ENCODE data around the gene UNC93B1.

Gene UNC93B1

DNA sequence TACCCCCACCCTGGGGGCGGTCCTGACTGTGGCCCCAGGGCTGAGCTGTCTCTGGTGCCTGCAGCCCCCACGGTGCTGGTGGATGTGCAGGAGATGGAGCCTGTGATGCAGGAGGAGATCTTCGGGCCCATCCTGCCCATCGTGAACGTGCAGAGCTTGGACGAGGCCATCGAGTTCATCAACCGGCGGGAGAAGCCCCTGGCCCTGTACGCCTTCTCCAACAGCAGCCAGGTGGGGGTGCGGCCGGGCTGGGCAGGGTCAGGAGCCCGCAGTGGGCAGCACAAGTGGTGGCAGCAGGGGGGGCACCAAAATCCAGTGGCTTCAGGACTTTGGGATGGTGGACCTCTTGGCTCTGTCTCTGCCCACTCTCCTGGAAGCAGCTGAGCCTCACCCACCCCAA lies 18.6 kb upstream of the UNC93B1 start:
- no peak for DNase-seq (ENCODE audit: low read depth)

DNA sequence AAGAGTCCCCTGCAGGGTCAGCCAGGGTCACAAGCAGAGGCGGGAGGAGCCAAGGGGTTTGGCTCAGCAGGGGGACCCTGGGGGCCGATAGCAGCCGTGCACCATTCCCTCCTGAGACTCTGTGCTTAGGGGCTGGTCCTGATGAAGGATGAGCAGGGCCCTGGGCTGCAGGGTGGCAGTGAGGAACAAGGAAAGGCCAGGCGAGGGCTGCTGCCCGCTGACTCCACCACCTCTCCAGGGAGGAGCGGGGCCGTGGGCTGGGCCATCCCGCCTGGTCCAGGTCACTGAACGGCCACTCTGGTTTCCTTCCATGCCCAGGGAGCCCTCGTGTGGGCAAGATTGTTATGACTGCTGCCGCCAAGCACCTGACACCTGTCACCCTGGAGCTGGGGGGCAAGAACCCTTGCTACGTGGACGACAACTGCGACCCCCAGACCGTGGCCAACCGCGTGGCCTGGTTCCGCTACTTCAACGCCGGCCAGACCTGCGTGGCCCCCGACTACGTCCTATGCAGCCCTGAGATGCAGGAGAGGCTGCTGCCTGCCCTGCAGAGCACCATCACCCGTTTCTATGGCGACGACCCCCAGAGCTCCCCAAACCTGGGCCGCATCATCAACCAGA lies 17.4 kb upstream of the UNC93B1 start:
- no peak for DNase-seq (ENCODE audit: low read depth)

DNA sequence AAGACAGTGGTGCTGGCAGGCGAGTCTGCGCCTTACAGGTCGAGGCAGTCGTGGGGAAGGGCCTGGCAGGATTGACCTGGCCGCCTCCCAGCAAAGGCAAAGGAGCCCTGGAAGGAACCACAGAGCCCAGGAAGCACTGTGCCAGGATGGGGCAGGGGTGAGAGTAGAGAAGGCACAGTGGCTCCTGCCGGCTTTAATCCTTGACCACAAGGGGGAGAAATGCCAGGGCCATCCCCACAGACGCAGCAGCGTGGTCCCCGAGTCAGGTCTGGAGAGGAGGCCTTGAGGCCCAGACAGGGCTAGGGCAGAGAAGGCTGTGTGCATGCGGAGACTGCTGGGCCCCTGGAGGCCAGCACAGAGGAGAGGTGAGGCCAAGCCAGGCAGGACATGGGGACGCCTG lies 16.7 kb upstream of the UNC93B1 start:
- DNase-seq (ENCODE audit: low read depth): no peak

DNA sequence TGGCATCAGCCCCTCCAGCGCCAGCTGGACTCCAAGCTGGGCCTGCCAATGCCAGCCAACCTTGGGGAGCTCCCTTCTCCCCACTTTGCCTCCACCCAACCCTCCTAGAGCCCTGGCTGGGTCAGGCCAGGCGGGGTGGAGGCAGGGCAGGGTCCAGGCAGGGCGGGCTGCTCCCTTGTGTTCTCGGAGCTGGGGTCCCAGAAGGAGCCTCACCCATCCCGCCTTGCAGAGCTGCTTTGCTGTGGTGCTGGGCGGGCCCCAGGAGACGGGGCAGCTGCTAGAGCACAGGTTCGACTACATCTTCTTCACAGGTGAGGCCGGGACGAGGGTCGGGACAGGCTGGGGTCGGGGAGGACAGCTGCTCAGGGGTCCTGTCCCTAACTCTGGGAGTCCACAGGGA lies 15.6 kb upstream of the UNC93B1 start:
- DNase-seq (ENCODE audit: low read depth): no peak

DNA sequence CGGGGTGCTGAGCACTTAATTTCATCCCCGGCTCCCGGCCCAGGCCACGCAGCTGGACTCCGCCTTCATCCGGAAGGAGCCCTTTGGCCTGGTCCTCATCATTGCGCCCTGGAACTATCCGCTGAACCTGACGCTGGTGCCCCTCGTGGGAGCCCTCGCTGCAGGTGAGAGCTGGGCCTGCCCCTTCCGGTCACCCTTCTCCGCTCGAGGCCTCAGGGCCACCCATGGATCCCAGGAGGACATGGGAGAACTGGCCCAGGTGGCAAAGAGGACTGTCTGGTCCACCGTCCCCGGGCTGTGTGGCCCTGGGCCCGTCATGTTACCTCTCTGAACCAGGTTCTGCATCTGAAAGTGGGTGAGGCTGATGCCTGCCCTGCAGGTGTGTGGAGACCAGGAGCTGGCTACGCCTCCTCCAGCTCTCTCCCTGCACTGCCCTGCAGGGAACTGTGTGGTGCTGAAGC lies 14.9 kb upstream of the UNC93B1 start:
- DNase-seq (ENCODE audit: low read depth): no peak

DNA sequence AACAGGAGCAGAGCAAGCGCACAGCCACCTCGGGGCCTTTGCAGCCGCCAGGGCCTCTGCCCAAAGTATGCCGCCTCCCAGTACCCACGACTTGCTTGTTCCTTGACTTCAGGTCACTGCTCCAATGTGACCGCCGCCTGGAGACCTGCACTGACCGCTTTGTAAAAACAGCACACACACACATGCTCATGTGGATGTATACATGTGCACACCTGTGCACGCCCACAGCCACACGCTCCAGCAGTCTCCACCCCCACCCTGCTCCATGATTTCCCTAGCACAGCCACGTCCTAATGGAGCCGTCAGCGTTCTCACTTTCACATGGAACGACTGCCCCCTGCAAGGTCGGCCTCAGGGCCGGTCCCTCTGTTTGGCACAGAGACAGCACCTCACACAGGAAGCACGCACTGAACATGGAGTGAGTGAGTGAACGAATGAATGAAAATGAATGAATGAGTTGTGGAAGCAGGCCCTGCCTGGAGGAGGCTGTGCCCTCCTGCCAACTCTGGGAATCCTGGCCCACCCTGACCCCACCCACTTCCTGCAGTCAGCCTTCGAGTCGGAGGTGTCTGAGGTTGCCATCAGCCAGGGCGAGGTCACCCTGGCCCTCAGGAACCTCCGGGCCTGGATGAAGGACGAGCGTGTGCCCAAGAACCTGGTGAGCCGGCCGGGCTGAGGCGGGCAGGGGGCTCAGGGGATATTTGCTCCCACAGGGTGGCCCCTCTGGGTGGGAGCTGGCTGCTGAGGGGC lies 14.3 kb upstream of the UNC93B1 start:
- DNase-seq (ENCODE audit: low read depth): no peak

DNA sequence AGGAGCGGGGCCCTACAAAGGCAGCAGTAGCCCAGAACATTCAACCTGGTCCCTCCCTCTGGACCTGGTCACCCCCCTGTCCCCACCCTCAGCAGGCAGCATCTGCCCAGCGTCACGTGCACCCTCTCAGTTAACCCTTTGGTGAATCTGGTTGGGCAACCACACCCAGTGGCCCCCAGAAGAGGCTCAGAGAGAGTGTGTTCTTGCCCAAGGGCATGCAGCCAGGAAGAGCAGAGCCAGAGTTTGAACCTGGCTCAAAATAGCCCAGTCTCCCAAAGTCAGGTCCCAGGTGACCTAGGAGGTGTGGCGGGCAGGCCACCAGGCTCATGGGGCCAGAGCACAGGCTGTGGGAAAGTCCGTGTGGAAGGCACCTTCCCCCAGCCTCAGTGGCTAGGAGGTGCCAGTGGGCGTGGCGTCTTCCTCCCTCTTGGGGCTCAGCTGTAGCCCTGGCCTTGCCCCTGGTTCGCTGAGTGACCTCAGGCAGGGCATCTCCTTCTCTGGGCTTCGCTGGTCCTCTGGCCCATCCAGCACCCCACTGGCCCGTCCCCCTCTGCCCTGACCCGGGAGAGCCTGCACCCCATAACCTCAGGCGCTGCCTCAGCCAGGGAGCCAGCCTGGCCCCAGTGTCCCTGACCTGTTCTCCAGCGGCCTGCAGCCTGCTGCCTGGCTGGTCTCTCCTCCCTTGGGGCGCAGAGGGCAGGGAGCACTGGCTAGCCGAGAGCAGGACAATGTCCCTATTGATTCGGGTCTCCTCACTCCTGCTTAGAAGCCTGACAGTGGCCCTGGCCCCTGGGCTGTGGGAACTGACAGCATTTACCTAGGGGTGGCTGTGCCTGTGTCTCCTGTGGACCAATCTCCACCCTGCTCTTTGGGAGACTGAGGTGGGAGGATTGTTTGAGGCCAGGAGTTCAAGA lies 13.3 kb upstream of the UNC93B1 start:
- DNase-seq (ENCODE audit: low read depth): no peak

DNA sequence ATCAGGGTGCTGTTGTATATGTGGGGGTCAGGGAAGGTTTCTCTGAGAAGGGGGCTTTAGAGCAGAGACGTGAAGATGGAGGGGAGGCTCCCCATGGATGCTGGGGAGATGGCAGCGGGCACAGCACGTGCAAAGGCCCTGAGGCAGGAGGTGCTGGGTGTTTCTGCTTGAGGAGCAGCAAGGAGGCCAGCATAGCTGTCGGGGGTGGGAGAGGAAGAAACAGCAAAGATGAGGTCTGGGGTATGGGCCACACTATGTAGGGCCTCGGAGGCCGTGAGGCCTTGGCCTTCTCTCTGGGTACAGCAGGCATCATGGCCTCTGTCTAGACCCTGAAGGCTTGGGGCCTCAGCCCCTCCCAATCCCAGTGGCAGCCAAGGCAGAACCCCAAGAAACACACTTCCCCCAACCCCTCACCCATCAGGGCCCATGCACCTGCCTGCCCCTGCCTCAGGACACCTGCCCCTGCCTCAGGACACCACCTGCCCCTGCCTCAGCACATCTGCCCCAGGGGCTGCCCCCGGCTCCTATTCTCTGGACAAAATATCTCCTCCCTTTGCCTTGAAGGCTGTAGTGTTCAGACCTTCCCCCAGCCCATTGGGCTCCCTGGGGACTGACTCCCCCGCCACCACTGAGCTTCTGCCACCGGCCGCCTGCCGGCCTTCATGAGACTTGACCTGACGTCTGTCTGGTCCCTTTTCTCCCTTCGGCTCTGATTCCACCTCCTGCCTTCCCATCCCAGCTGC lies 12.4 kb upstream of the UNC93B1 start:
- DNase-seq (ENCODE audit: low read depth): no peak

DNA sequence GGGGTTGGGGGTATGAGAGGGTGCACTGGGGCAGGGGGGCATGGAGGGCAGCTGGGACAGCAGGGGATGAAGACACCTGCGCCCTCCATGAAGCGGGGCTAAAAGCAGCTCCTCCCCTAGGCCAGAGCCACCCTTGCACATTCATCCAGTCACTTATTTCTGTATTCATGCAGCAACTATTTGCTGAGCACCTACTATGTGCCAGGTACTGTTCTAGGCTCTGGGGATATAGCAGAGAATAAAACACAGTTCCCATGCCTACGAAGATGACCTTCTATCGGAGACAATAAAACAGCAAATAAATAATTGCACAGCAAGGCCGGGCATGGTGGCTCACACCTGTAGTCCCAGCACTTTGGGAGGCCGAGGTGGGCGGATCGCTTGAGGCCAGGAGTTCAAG lies 11.6 kb upstream of the UNC93B1 start:
- DNase-seq (ENCODE audit: low read depth): no peak

DNA sequence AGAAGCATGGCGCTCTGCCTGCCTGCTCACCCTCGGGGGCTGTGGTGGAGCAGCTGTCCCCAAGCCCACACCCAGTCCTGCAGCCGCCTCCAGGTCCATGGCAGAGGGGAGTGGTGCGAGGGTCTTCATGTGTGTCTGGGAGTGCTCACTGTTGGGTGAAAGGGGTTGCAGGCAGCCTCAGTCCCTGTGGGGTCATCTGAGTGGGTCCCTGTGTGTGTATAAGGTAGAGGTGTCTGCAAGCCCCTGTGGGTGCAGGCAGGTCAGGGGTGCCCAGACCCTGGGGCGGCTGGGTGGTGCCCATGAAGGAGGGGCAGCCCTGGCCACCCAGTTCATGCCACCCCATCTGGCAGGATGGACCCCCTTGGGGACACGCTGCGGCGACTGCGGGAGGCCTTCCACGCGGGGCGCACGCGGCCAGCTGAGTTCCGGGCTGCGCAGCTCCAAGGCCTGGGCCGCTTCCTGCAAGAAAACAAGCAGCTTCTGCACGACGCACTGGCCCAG lies 11.1 kb upstream of the UNC93B1 start:
- no peak for DNase-seq (ENCODE audit: low read depth)

DNA sequence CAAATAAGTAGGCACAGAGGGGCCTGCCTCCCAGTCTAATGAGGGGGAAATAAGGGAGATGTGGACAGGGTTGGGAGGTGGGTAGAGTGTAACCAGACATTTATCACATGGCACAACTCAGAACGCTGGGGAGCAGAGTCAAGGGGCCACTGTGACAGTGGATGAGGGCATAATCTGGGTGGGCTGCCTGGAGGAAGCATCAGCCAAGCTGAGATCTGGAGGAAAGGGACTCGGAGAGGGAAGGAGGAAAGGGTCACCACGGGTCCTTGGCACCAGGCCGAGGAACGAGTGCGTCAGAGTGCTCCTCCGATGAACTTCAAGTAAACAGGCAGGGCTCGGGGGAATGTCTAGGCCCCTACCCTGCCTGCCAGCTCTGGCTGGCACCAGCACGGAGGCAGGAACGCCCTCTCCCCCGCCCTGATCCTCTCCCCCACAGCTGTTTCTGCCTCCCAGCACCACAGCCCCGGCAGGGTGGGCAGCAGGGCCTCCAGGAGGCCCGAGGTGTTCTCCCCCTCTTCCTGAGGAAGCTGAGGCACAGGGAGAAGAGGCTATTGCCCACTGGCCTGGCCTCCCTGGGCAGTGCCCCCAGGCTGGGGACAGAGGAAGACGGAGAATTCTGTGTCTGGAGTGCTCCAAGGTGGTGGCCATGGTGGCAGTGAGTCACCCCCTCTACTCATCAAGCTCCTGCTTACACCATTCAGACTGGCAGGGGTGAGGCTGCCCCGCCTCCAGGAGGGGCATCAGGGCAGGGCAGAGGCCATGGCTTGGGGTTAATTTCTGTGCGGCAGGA lies 10.5 kb upstream of the UNC93B1 start:
- DNase-seq (ENCODE audit: low read depth): no peak

DNA sequence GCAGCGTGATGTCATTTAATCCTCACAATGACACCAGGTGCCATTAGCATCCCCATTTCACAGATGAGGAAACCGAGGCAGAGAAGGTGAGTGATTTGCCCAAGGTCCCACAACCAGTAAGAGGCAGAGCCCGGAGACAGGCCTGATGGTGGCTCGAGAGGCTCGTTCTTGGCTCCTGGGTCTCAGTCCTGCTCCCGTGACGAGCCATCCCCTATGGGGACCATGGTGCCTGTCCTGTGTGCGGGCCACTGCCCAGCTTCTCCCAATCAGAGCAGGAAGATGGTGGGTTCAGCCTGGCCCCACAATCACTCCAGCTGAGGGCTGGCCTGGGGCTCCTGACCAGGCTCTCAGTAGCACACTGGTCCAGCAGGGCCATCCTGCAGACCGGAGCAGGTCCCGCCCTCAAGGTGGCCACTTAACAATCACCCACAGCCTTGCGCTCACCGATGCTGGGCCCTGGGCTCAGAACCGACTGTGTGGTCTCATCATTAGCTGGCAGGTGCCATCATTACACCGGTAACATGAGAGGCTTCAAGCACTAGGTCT lies 9.8 kb upstream of the UNC93B1 start:
- DNase-seq (ENCODE audit: low read depth): no peak

DNA sequence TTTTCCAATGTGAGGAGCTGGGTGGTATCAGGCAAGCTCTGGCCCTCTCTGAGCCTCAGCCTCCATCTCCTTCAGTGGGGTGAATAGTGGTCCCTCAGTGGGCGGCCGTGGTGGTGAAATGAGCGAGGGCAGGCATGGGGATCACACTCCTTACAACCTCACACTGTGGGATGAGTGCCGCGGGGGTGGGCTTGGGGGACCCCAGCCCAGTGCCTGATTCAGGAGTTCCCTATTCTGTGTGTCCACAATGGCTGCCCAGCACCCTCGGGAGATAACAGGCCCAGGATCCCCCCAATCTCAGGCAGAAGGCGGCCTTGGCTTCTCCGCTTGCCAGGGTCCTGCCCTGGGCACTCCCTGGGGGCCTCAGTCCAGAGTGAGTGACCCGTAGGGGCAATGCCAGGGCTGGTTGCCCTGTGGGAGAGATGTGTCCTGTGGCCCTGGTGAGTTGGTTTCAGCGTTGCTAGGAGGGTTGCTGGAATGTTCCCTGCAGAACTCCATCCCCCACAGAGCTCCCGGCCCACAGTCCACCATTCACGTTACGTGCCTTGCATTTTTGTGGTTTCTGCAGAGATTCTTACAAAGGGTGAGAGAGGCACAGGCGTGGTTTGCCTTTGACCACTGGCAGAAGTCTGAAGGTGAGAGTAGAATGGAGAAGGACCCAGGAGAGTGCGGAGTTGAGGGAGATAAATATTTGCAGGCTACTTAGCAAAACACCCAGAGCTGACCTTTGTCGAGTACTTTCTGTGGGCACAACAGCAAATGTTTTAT lies 9.1 kb upstream of the UNC93B1 start:
- DNase-seq (ENCODE audit: low read depth): no peak

DNA sequence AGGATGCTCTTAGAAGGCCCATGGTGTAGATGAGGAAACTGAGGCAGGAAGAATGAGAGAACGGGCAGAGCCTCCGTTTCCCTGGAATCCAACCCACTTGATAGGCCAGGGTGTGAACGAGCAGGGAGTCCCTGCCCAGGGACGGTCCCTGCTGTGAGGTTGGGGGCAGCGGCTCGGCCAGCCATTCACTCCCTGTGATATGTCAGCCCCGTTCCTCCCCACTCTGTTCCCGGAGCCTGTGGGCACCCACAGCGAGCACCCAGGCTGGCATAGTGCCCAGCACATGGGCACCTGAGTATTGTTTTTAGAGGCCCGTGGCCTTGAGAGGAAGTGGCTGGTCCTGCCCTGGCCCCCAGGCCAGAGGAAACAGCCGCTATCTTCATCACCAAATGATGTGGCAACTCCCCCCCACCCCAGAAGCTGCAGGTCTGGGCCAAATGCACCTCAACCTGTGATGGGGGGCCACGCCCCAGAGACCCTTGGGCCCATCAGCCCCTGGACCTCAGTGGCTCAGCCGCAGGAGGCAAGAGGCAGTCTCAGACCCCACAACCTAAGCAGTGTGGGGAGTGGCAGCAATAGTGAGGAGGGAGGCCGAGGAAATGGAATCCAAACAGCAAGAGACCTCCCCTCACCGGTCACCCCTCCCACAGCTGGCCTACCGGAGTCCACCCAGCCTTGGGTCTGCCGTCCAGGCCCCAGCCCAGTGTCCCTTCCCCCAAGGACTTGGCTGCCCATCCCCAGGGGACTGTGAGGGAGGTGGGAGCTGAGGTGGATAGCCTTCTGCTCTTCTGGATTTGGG lies 8.3 kb upstream of the UNC93B1 start:
- no peak for DNase-seq (ENCODE audit: low read depth)

DNA sequence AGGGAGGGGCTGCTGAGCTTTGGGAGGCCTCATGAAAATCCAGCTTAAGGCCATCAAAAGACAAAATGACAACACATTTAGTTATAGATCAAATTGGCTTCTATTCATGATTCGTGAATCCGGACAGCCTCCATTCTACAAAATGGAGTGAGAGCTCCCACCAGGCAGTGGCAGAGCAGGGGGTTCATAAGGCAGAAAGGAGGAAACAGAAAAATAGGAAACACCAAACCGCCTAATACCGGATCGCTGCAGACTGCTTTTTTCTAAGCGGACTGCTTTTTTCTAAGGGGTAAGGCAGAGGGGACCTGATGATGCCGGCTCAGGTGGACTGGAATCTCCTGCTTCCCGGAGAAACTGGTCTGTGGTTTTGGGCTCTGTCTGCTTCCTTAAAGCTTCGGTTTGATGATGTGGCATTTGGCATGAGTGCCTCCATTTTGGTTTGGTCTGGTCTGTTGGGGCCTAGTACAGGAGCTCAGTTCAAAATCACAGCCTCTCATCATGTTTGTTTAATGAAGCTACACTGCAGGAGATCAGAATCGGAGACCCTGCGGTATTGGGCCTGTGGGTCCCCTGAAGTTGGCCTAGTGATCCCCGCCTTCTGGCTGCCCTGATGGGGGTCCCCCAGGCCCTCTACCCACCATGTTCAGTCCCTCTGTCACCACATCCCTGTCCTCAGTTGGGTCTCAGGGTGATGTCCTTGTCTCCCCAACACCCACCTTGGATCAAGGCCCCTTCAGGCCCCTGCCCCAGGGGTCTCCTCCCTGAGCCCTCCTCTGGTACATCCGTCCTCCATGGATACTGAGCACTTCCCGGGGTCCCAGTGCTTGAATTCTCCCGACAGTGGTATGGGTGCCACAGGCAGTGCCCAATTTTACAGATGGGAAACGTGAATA lies 7.4 kb upstream of the UNC93B1 start:
- no peak for DNase-seq (ENCODE audit: low read depth)

DNA sequence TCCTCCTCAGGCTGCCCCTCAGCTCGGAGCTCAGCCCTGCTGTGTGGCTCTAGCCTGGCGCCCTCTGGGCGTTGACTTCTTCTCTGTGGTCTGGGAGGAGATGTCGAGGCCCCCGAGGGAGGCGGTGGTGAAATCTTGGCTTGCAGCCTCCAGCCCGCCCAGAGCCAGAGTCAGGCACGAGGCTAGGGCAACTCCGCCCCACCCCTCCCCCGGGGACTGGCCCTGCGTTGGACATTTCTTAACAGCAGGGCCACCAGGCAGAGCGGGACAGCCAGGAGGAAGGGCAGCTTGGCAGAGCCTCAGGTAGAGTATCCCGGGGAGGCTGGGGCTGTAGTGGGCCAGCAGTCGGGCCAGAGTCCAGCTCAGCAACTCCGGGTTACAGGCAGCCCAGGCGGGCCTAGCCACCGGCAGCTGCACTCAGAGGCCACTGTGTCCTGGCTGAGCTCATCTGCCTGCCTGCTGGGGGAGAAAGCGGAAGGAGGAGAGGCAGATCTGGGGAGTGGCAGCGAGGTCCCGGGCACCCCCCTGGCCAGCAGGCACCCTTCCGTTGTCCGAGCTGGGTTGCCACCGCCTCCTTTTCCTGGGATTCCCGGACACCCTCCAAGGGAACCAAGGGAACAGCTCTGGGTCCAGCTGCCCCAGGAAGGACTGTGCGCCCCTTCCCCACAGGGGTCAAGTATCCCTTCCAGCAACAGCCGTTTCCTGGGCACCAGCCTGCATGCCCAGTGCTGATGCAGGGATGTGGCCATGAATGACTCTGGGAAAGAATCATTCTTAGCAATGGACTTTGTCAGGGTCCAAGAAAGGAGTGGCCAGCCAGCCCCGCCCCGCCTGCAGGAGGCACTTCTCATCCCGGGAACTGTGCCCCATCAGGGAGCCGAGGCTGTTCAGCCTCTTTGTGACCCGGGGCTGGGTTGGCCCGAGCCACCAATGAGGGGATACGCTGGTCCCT lies 6.5 kb upstream of the UNC93B1 start, which contains the start of gene ALDH3B1:
ALDH3B1 (plus strand) TSS at position 238 of the 952 bp plus-strand sequence. CDS start 4,971 bp downstream, outside the sequence.
- DNase-seq (ENCODE audit: low read depth): no peak
